ENCODE measurements around the gene DIPK2A.

GRCh38 chr3:143961342-143961741 is 10.3 kb upstream of the DIPK2A start:
- TF ChIP-seq CTCF (IDR thresholded peaks at IDR 0.05; ENCODE audit: poor library complexity) (no peak), EZH2 (IDR thresholded peaks at IDR 0.05; ENCODE audit: borderline replicate concordance) (no peak), EZH2phosphoT487 (IDR thresholded peaks at IDR 0.05; ENCODE audit: low read depth, severe bottlenecking, unreplicated experiment) (no peak)

Data from hepatocyte (in vitro differentiated cells).